SH-SY5Y (cell line): Measurements from ENCODE around the gene NAALADL1.

Experiments
- GATA2 ChIP-seq: IDR thresholded peaks from 2 replicates; pipeline ENCODE4 v1.6.1; 2011; ENCODE audit warnings: mild to moderate bottlenecking, low read depth, low read length
- GATA3 ChIP-seq: IDR thresholded peaks from 2 replicates; pipeline ENCODE4 v1.6.1; 2011; ENCODE audit warnings: low read depth, mild to moderate bottlenecking, low read length, moderate library complexity

GRCh38 chr11:65085446-65085845, 27.1 kb upstream of the NAALADL1 start:
- TF ChIP-seq GATA2 (no peak), GATA3 (no peak)
